D721Med (cell line): Measurements from ENCODE around the gene TMEM141.

ENCODE experiments used
- DNase-seq: peaks from one replicate; pipeline ENCODE4 v3.0.0; 2011; ENCODE audit warnings: low spot score; ENCODE audit not compliant: insufficient read length
- FAIRE-seq: peaks from 2 replicates; lab custom pipeline; 2011; peaks lifted over from hg19 to GRCh38; lab: Jason Lieb, UNC
- TF ChIP-seq, protein P1 (sequence below): IDR thresholded peaks from 2 replicates; pipeline ENCODE4 v1.5.1; 2012; ENCODE audit warnings: mild to moderate bottlenecking, control low read depth; ENCODE audit not compliant: insufficient read depth; ENCODE audit errors: missing control alignments

TMEM141 gene

DNA sequence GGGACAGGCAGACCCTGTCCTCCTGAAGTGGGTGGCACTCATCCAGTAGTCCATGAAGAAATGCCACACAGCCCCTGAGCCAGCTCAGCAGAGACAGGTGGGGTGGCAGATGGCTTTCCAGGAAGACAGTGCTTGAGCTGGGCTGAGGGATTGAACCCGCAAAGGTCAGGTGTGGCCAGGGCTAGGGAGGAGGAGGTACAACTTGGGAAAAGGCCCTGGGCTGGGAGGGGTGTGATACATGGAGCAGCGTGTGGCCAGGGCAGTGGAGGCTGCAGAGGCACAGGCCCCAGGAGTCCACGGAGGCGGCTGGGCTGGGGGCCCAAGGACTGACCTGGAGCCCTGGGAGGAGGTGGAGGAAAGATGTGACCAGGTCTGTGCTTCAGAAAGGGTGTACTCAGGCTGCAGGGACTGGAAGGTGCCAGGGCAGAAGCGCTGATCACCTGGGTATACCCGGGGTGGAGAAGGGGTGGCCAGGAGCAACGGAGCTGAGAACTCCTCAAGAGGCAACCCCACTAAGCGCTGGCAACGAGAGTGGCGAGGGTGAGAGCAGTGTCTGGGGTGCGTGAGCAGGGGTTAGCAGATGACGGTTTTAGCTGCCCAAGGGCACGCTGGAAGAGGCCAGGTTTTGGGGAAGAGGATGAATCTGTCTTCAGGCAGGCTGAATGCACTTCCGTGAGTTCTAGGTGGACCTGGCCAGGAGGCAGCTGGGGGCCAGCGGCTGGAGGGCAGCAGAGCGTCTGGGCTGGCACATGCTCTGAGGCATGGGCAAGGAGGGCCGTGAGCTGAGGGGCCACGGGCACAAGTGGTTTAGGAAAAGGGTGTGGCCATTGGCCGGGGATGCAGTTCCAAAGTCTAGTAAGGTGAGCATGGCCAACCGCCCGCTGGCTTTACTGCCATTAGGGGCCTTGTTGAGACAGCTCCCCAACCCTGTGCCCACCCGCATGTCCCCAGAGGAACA is 12.7 kb downstream of the TMEM141 start:
- TF ChIP-seq, protein P1, sequence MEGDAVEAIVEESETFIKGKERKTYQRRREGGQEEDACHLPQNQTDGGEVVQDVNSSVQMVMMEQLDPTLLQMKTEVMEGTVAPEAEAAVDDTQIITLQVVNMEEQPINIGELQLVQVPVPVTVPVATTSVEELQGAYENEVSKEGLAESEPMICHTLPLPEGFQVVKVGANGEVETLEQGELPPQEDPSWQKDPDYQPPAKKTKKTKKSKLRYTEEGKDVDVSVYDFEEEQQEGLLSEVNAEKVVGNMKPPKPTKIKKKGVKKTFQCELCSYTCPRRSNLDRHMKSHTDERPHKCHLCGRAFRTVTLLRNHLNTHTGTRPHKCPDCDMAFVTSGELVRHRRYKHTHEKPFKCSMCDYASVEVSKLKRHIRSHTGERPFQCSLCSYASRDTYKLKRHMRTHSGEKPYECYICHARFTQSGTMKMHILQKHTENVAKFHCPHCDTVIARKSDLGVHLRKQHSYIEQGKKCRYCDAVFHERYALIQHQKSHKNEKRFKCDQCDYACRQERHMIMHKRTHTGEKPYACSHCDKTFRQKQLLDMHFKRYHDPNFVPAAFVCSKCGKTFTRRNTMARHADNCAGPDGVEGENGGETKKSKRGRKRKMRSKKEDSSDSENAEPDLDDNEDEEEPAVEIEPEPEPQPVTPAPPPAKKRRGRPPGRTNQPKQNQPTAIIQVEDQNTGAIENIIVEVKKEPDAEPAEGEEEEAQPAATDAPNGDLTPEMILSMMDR: no peak
- DNase-seq (no peak), FAIRE-seq (no peak)

DNA sequence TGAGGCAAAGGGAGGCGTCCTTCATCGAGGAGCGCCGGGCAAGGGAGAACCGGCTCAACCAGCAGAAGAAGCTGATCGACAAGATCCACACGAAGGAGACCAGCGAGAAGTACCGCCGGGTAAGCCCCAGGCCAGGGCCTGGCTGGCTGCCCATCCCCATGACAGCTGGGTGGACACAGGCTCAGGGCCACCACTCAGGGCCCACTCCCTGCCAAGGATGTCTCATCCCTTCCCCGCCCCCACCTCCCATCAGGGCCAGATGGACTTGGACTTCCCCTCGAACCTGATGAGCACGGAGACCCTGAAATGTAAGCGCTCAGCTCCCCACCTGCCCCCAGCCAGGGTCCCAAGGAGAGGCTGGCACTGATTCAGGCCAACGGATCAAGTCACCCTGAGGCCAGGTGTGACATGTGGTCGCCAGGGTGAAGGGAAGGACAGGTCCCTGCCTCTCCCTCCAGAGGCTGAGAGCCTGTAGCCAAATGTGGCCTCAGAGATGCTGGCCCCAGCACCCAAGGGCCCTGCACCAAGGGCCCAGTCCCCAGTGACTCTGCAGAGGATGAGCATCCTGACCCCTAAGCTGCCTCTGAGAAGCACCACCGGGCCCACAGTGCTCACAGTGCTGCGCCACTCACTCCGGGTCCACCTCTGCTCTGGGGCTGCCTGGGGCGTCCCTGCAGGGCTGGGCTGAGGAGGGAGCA is 13.5 kb downstream of the TMEM141 start:
- DNase-seq: no peak
- FAIRE-seq: no peak
- TF ChIP-seq, protein P1: no peak

DNA sequence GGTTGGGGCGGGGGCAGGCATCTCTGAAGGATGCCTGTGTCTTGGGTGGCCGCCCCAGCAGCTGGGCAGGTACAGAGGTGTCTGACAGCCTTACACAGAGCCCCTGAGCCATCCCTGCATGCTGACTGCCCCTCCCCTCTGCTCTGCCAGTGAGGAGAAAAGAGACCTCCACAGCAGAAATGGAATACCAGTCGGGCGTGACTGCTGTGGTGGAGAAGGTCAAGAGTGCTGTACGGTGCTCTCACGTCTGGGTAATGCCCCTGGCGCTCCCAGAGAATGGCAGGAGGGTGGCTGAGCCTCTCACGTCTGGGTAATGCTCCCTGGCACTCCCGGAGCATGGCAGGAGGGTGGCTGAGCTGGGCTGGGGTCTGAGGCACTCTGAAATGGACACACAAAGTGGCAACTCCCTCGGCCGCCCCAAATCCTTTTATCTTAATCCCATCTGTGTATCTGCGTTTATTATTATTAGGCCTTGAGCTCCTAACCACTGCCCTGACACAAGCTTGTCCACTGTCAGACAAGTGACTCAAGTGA is 14.1 kb downstream of the TMEM141 start:
- no peak for DNase-seq
- no peak for FAIRE-seq
- TF ChIP-seq, protein P1: no peak

DNA sequence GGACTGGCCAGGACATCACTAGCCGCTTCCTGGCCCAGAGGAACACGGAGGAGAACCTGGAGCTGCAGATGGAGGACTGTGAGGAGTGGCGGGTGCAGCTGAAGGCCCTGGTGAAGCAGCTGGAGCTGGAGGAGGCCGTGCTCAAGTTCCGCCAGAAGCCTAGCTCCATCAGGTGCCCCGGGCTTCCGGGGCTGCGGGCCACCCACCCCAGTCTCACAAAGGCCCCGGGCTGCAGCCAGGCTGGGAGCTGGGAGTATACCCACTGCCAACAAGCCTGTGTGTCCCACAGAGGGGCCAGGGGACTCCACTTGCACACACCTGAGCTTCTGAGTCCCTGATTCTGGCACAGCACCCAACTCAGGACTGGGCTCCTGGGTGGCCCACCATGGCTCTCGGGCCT is 14.9 kb downstream of the TMEM141 start:
- FAIRE-seq (no peak), DNase-seq (no peak)
- TF ChIP-seq, protein P1: no peak

DNA sequence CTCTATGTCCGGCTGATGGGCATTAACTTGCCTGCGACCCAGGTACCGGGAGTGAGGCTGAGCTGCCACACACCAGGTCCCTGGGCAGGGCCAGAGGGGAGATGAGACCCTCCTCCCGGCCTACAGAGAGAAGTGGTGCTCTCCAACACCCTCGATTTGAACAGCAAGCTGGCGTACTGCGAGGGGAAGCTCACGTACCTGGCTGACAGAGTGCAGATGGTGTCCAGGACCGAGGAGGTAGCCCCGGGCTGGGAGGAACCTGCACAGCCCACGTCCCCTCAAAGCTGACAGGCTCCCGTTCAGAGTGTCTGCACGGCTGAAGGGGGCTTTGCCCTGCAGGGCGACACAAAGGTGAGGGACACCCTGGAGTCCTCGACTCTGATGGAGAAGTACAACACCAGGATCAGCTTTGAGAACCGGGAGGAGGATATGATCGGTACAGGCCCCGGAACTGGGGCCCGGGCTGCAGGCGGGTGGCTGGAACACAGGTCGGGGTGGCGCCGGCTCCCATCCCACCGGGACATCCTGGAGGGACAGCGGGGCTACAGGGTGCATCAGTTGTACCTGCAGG is 15.6 kb downstream of the TMEM141 start:
- FAIRE-seq: no peak
- TF ChIP-seq, protein P1: no peak
- DNase-seq: no peak

DNA sequence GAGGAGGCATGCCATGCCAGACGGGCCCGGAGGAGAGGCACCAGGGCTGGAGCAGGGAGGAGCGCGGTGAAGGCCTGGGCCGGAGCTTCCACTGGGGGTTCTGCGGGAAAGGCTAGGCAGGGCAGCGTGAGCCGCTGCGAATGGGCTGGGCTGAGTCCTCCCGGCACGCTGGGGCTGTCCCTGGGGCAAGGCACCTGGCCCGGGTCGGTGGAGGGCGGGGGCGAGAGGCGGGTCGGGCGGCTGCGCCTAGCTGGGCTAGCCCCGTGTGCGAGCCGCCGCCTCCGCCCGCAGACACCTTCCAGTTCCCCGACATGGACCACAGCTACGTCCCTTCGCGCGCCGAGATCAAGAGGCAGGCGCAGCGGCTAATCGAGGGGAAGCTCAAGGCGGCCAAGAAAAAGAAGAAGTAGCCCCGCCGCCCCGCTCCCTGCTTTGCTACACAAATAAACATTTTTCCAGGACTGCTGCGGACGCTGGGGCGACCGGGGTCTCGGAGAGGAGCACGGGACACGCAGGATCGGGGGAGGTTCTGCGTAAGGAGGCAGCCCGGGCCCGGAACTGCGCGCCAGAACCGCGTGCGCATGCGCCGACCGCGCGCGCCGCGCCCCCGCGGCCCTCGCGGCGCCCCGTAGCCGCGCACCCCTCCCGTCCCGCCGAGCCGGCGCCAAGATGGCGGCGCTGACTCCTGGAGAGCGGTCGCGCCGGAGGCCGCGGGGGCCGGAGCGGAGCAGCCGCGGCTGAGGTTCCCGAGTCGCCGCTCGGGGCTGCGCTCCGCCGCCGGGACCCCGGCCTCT is 16.3 kb downstream of the TMEM141 start, which contains the start of gene RABL6:
RABL6 (plus strand) TSS at position 668 of the 794 bp plus-strand sequence. CDS start 249 bp downstream, outside the sequence.
- TF ChIP-seq, protein P1: no peak
- DNase-seq (peak; percentile 97), FAIRE-seq (no peak)
